ENCODE data around the gene PDK1. TPM values are rescaled to one million over a fixed set of nuclear protein-coding genes. Genes with fewer than 3 reads are reported as not detected.
"Not testable (repeated sequence)": the region's sequence is repeated elsewhere in the genome, so short reads cannot be mapped to it uniquely, and the experiment has no call there.

Gene PDK1
- total and polyA plus RNA-seq, 10 donors: 4.4 to 61.7 (median 27.0) TPM

DNA sequence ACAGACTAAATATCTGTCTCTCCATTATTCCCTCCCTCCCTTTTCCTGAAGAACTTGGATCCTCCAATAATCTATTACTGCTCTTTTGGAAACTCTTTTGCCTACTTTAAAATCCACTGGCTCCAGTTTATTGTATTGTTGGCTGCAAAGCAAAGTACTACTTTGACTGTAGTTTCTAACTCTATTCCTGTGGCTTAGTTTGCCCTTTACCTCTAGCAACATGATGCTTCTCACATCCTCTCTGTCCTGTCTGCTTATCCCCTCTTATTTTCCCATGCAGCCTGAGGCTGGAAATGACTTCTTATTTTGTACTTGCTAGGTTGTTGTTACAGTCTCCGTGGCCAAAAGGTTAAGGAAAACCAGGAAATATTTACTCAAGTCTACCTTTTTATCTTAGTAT is 26.8 kb downstream of the PDK1 start:
- no peak overlapping the region for H3K27ac ChIP-seq
- peaks cover 5 to 97% (median 45%) of the 10 kb centered on the region in 6 donors for H3K36me3 ChIP-seq
- peaks cover 0 to 19% (median 0%) of the 10 kb centered on the region in 6 donors for H3K4me1 ChIP-seq
- intact Hi-C loops (cut with DNase I; ENCODE audit: low total_unique reads): no loop called here
- WGBS, 5 donors: 86 to 96% (median 93%) methylated on average over 1 of the region's 1 CpG
- no peak for DNase-seq
- H3K4me3 ChIP-seq: no peak overlapping the region
- H3K9me3 ChIP-seq: peaks cover 6 to 21% (median 16%) of the 10 kb centered on the region in 8 donors
- TF ChIP-seq POLR2A (IDR thresholded peaks at IDR 0.05): no peak
- no peak for TF ChIP-seq POLR2AphosphoS5 (IDR thresholded peaks at IDR 0.05)
- TF ChIP-seq, protein P1, sequence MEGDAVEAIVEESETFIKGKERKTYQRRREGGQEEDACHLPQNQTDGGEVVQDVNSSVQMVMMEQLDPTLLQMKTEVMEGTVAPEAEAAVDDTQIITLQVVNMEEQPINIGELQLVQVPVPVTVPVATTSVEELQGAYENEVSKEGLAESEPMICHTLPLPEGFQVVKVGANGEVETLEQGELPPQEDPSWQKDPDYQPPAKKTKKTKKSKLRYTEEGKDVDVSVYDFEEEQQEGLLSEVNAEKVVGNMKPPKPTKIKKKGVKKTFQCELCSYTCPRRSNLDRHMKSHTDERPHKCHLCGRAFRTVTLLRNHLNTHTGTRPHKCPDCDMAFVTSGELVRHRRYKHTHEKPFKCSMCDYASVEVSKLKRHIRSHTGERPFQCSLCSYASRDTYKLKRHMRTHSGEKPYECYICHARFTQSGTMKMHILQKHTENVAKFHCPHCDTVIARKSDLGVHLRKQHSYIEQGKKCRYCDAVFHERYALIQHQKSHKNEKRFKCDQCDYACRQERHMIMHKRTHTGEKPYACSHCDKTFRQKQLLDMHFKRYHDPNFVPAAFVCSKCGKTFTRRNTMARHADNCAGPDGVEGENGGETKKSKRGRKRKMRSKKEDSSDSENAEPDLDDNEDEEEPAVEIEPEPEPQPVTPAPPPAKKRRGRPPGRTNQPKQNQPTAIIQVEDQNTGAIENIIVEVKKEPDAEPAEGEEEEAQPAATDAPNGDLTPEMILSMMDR (IDR thresholded peaks at IDR 0.05 in 8 of 11, conservative IDR thresholded peaks at IDR 0.05 in 3 of 11): no peak
- no peaks in the 10 kb centered on the region for H3K27me3 ChIP-seq (replicated peaks in 1 of 7)

DNA sequence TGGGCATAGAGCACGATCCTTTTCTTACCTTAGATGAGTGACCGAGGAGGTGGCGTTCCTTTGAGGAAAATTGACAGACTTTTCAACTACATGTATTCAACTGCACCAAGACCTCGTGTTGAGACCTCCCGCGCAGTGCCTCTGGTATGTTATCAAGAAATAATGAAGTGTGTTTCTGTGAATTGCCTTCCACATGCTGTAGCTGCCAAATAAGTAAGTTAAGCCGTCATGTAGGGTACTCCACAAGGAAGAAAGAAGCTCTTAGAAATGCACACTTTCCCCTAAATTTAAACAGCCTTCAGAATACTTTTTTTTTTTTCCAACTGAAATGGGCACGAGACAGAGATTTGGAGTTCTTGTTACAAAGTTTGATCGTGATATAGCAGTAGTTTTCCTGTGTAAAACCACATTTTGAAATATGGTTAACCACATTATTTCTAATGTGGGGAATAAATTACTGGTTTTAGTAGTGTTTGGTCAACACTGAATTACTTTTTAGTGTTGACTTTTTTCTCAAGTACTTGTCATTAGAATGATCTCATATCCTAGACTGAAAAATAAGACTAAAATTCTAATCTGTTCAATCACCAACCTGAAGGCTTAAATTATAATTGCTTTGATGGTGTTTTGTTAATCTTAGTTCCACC is 30.5 kb downstream of the PDK1 start:
- TF ChIP-seq POLR2A (IDR thresholded peaks at IDR 0.05) (no peak), POLR2AphosphoS5 (IDR thresholded peaks at IDR 0.05) (no peak)
- TF ChIP-seq, protein P1 (IDR thresholded peaks at IDR 0.05 in 8 of 11, conservative IDR thresholded peaks at IDR 0.05 in 3 of 11): no peak
- Histone ChIP-seq H3K9me3 (no peaks in the 10 kb centered on the region), H3K27me3 (replicated peaks in 1 of 7) (no peaks in the 10 kb centered on the region), H3K4me3 (no peak overlapping the region), H3K36me3 (peaks cover 3 to 99% (median 46%) of the 10 kb centered on the region in 6 donors), H3K27ac (no peak overlapping the region), H3K4me1 (peaks cover 0 to 19% (median 0%) of the 10 kb centered on the region in 6 donors)
- no peak for DNase-seq
- 69 to 76% (median 75%) methylated on average over 9 of the region's 9 CpGs for WGBS, 5 donors
- intact Hi-C loops (cut with DNase I; ENCODE audit: low total_unique reads): no loop called here

DNA sequence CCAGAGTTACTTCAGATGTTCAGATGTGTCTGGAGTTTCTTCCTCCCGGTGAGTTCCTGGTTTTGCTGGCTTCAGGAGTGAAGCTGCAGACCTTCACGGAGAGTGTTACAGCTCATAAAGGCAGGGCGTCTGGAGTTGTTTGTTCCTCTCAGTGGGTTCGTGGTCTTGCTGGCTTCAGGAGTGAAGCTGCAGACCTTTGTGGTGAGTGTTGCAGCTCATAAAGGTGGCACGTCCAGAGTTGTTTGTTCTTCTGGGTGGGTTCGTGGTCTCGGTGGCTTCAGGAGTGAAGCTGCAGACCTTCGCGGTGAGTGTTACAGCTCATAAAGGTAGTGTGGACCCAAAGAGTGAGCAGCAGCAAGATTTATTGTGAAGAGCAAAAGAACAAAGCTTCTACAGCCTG is 31.3 kb downstream of the PDK1 start:
- H3K27me3 ChIP-seq (replicated peaks in 1 of 7); H3K4me3 ChIP-seq; H3K9me3 ChIP-seq; DNase-seq; intact Hi-C loops (cut with DNase I; ENCODE audit: low total_unique reads); H3K27ac ChIP-seq: not testable (repeated sequence)
- peaks cover 0 to 17% (median 0%) of the 10 kb centered on the region in 6 donors for H3K4me1 ChIP-seq
- WGBS, 5 donors: 68 to 83% (median 81%) methylated on average over 9 of the region's 9 CpGs
- peaks cover 3 to 93% (median 42%) of the 10 kb centered on the region in 6 donors for H3K36me3 ChIP-seq

DNA sequence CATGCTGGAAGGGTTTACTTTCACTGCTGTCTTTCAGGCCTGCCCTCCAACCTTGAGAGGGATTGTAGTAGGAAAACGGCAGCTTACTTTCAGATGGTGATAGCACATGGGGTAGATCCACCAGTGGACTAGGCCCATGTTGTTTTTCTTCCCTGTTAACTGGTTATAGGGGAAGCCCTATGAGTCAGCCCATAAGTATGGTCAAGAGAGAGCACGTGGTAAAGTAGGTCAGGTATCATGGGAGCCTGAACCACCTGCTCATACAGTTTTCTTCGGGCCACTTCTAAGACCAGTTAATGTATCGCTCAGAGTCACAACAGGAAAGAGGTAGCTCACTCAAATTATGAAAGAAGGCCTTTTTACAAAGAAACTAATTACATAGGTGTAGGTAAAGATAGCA is 33.0 kb downstream of the PDK1 start:
- intact Hi-C loops (cut with DNase I; ENCODE audit: low total_unique reads): no loop called here
- H3K27me3 ChIP-seq (replicated peaks in 1 of 7): no peaks in the 10 kb centered on the region
- H3K4me1 ChIP-seq: peaks cover 0 to 8% (median 0%) of the 10 kb centered on the region in 6 donors
- peaks cover 3 to 95% (median 46%) of the 10 kb centered on the region in 6 donors for H3K36me3 ChIP-seq
- H3K27ac ChIP-seq: no peak overlapping the region
- TF ChIP-seq, protein P1 (IDR thresholded peaks at IDR 0.05 in 8 of 11, conservative IDR thresholded peaks at IDR 0.05 in 3 of 11): no peak
- TF ChIP-seq POLR2A (IDR thresholded peaks at IDR 0.05) (no peak), POLR2AphosphoS5 (IDR thresholded peaks at IDR 0.05) (no peak)
- 88 to 95% (median 94%) methylated on average over 4 of the region's 4 CpGs for WGBS, 5 donors
- H3K9me3 ChIP-seq: no peaks in the 10 kb centered on the region
- H3K4me3 ChIP-seq: no peak overlapping the region
- no peak for DNase-seq

DNA sequence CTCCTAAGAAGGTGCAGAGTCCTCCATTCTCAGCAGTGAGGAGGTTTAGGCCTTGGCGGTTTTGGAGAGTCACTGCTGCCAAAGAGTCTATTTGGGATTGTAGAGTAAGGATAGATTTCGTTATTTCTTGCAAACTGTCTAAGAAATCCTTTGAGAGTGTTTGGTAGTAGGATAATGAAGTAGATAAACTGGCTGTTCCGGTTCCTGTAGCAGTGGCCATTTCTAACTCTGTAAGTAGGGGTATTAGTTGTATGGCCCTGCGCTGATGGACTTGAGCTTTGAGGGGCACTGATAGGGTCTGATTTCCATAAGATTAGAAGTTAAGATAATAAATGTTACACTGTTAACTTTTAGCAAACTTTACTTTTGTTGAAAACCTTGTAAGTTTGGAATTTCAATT is 35.5 kb downstream of the PDK1 start:
- peaks cover 3 to 100% (median 62%) of the 10 kb centered on the region in 6 donors for H3K36me3 ChIP-seq
- H3K9me3 ChIP-seq; H3K27me3 ChIP-seq (replicated peaks in 1 of 7); H3K4me1 ChIP-seq; H3K27ac ChIP-seq; H3K4me3 ChIP-seq; intact Hi-C loops (cut with DNase I; ENCODE audit: low total_unique reads); DNase-seq: not testable (repeated sequence)
- 94 to 98% (median 97%) methylated on average over 4 of the region's 4 CpGs for WGBS, 5 donors

DNA sequence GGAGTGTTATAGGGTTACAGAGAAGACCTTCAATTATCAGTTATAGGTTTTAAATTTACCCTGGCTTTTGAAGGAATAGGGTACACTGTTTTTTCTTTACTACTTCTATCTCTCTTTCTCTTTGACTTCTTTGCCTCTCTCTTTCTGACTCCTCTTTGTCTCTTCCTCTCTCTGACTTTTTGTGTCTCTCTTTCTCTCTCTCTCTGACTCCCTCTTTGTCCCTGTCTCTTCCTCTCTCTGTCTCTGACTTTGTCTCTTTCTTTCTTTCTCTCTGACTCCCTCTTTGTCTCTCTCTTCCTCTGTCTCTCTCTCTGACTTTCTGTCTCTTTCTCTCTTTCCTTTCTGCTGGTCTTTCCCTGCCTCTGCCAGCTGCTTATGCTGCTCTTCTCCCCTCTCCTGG is 36.3 kb downstream of the PDK1 start:
- H3K4me1 ChIP-seq; intact Hi-C loops (cut with DNase I; ENCODE audit: low total_unique reads); H3K27me3 ChIP-seq (replicated peaks in 1 of 7); H3K4me3 ChIP-seq; DNase-seq; H3K27ac ChIP-seq; H3K9me3 ChIP-seq: not testable (repeated sequence)
- H3K36me3 ChIP-seq: peaks cover 2 to 100% (median 65%) of the 10 kb centered on the region in 6 donors

Measured in spleen (tissue), 11 donors.